Ishikawa (cell line): ENCODE results near the gene DCBLD2.

Experiments
- CEBPB ChIP-seq: IDR thresholded peaks from 2 replicates; pipeline ENCODE4 v1.6.1; 2012
- CREB1 ChIP-seq: IDR thresholded peaks from 2 replicates; pipeline ENCODE4 v1.6.1; 2012; ENCODE audit warnings: low read depth
- EGR1 ChIP-seq: IDR thresholded peaks from 2 replicates; pipeline ENCODE4 v1.6.1; 2012
- EP300 ChIP-seq: IDR thresholded peaks from 2 replicates; pipeline ENCODE4 v1.6.1; 2012; ENCODE audit warnings: borderline replicate concordance
- FOXM1 ChIP-seq: IDR thresholded peaks from 2 replicates; pipeline ENCODE4 v1.6.1; 2012; ENCODE audit warnings: low read depth, borderline replicate concordance
- MAX ChIP-seq: IDR thresholded peaks from 2 replicates; pipeline ENCODE4 v1.6.1; 2012
- NFIC ChIP-seq: IDR thresholded peaks from 2 replicates; pipeline ENCODE4 v1.6.1; 2012
- RAD21 ChIP-seq: IDR thresholded peaks from 2 replicates; pipeline ENCODE4 v1.6.1; 2012; ENCODE audit warnings: low read depth
- REST ChIP-seq: IDR thresholded peaks from 2 replicates; pipeline ENCODE4 v1.6.1; 2012; ENCODE audit warnings: low read depth, mild to moderate bottlenecking
- TAF1 ChIP-seq: IDR thresholded peaks from 2 replicates; pipeline ENCODE4 v1.6.1; 2012; ENCODE audit warnings: low read depth, mild to moderate bottlenecking
- TCF12 ChIP-seq: IDR thresholded peaks from 2 replicates; pipeline ENCODE4 v1.6.1; 2012; ENCODE audit warnings: low read depth
- TEAD4 ChIP-seq: IDR thresholded peaks from 2 replicates; pipeline ENCODE4 v1.6.1; 2012
- USF1 ChIP-seq: IDR thresholded peaks from 2 replicates; pipeline ENCODE4 v1.6.1; 2012
- YY1 ChIP-seq: IDR thresholded peaks from 2 replicates; pipeline ENCODE4 v1.6.1; 2012; ENCODE audit warnings: low read depth
- ZBTB7A ChIP-seq: IDR thresholded peaks from 2 replicates; pipeline ENCODE4 v1.6.1; 2012; ENCODE audit warnings: low read depth

DCBLD2 gene

GRCh38 chr3:98796334-98796733, 105.2 kb downstream of the DCBLD2 start:
- TF ChIP-seq EGR1: no peak
- TF ChIP-seq TEAD4: no peak
- TF ChIP-seq MAX: no peak
- no peak for TF ChIP-seq TAF1
- no peak for TF ChIP-seq REST
- TF ChIP-seq NFIC: no peak
- TF ChIP-seq CREB1: no peak
- no peak for TF ChIP-seq CEBPB
- no peak for TF ChIP-seq TCF12
- no peak for TF ChIP-seq EP300
- no peak for TF ChIP-seq ZBTB7A
- no peak for TF ChIP-seq FOXM1
- TF ChIP-seq RAD21: no peak
- TF ChIP-seq YY1: no peak
- no peak for TF ChIP-seq USF1

GRCh38 chr3:98793971-98794370, 107.5 kb downstream of the DCBLD2 start:
- TF ChIP-seq MAX (no peak), FOXM1 (no peak), ZBTB7A (no peak), NFIC (no peak), EGR1 (no peak)

GRCh38 chr3:98791341-98792325, 109.9 kb downstream of the DCBLD2 start:
- no peak for TF ChIP-seq TCF12
- no peak for TF ChIP-seq CEBPB
- TF ChIP-seq FOXM1: no peak
- no peak for TF ChIP-seq MAX
- TF ChIP-seq NFIC: no peak
- no peak for TF ChIP-seq EGR1
- TF ChIP-seq TEAD4: no peak
- no peak for TF ChIP-seq TAF1
- no peak for TF ChIP-seq USF1
- no peak for TF ChIP-seq REST
- TF ChIP-seq ZBTB7A: no peak
- no peak for TF ChIP-seq EP300
- TF ChIP-seq RAD21: no peak
- no peak for TF ChIP-seq CREB1
- TF ChIP-seq YY1: no peak

GRCh38 chr3:98788651-98789050, 112.8 kb downstream of the DCBLD2 start:
- TF ChIP-seq EGR1 (no peak), NFIC (peak; percentile 41; the same call in 1 of the 2 replicates)

GRCh38 chr3:98787181-98787580, 114.3 kb downstream of the DCBLD2 start:
- no peak for TF ChIP-seq CREB1
- TF ChIP-seq NFIC: no peak
- TF ChIP-seq TAF1: no peak
- no peak for TF ChIP-seq ZBTB7A
- TF ChIP-seq RAD21: no peak
- TF ChIP-seq REST: no peak
